ENCODE measurements around the gene ALDH3B2.

GRCh38 chr11:67666676-67667489 is 7.5 kb downstream of the ALDH3B2 start:
- no peak for TF ChIP-seq CTCF (conservative IDR thresholded peaks at IDR 0.05; ENCODE audit: low read depth in 2 of 2)
- TF ChIP-seq EZH2 (IDR thresholded peaks at IDR 0.05; ENCODE audit: low read depth, unreplicated experiment): no peak
- TF ChIP-seq NANOG (IDR thresholded peaks at IDR 0.05; ENCODE audit: borderline replicate concordance): no peak
